Rectal smooth muscle tissue (tissue), 1 donor: ENCODE data around the gene ADAM30.

Source experiments
- H3K27ac ChIP-seq: one replicate; pipeline ENCODE4 v1.7.0; 2013; ENCODE audit warnings: low read depth, low read length, inconsistent platforms
- H3K27me3 ChIP-seq: one replicate; pipeline ENCODE4 v1.7.0; 2013; ENCODE audit warnings: low read length; ENCODE audit not compliant: control insufficient read depth, insufficient read depth
- H3K36me3 ChIP-seq: one replicate; pipeline ENCODE4 v1.7.0; 2013; ENCODE audit warnings: low read length; ENCODE audit not compliant: control insufficient read depth, insufficient read depth
- H3K4me1 ChIP-seq: one replicate; pipeline ENCODE4 v1.7.0; 2013; ENCODE audit warnings: low read length; ENCODE audit not compliant: control insufficient read depth, insufficient read depth
- H3K4me3 ChIP-seq: one replicate; pipeline ENCODE4 v1.7.0; 2013; ENCODE audit warnings: low read length
- H3K9ac ChIP-seq: one replicate; pipeline ENCODE4 v1.7.0; 2013; ENCODE audit warnings: low read length

The ADAM30 gene

GRCh38 chr1:119896303-119896702, at the start of gene ADAM30:
ADAM30 (minus strand) TSS chr1:119896515; CDS start chr1:119896336, 179 bp downstream.
- Histone ChIP-seq H3K4me3 (no peak within 1 kb of the TSS), H3K9ac (no peak within 1 kb of the TSS), H3K4me1 (no peaks in the 10 kb centered on the region), H3K36me3 (no peaks in the 10 kb centered on the region), H3K27me3 (no peaks in the 10 kb centered on the region), H3K27ac (no peak within 1 kb of the TSS)

GRCh38 chr1:119943216-119943615, 46.9 kb upstream of the ADAM30 start:
- no peak overlapping the region for H3K4me3 ChIP-seq
- H3K4me1 ChIP-seq = no peaks in the 10 kb centered on the region
- H3K9ac ChIP-seq = no peak overlapping the region
- H3K27me3 ChIP-seq = no peaks in the 10 kb centered on the region
- H3K36me3 ChIP-seq = peaks cover 16% of the 10 kb centered on the region
- no peak overlapping the region for H3K27ac ChIP-seq

GRCh38 chr1:119941392-119941791, 45.1 kb upstream of the ADAM30 start:
- Histone ChIP-seq H3K36me3 (peaks cover 20% of the 10 kb centered on the region), H3K27ac (no peak overlapping the region), H3K4me3 (no peak overlapping the region), H3K27me3 (no peaks in the 10 kb centered on the region), H3K4me1 (peaks cover 3% of the 10 kb centered on the region), H3K9ac (no peak overlapping the region)

- peaks cover 27% of the 10 kb centered on the region for H3K36me3 ChIP-seq
- H3K27ac ChIP-seq = no peak overlapping the region
- no peak overlapping the region for H3K4me3 ChIP-seq
- peaks cover 3% of the 10 kb centered on the region for H3K4me1 ChIP-seq
- H3K9ac ChIP-seq = no peak overlapping the region
- no peaks in the 10 kb centered on the region for H3K27me3 ChIP-seq
Measured at GRCh38 chr1:119940697-119941096, 44.4 kb upstream of the ADAM30 start.

- Histone ChIP-seq H3K27me3 (no peaks in the 10 kb centered on the region), H3K9ac (no peak overlapping the region), H3K4me3 (no peak overlapping the region), H3K4me1 (peaks cover 3% of the 10 kb centered on the region), H3K36me3 (peaks cover 44% of the 10 kb centered on the region), H3K27ac (no peak overlapping the region)
Measured at GRCh38 chr1:119937198-119937597, 40.9 kb upstream of the ADAM30 start.

GRCh38 chr1:119935915-119936314, 39.6 kb upstream of the ADAM30 start:
- no peak overlapping the region for H3K4me3 ChIP-seq
- H3K9ac ChIP-seq = no peak overlapping the region
- H3K36me3 ChIP-seq = peaks cover 39% of the 10 kb centered on the region
- H3K27ac ChIP-seq = no peak overlapping the region
- H3K27me3 ChIP-seq = no peaks in the 10 kb centered on the region
- peaks cover 3% of the 10 kb centered on the region for H3K4me1 ChIP-seq

GRCh38 chr1:119935373-119935772, 39.1 kb upstream of the ADAM30 start:
- Histone ChIP-seq H3K4me1 (peaks cover 3% of the 10 kb centered on the region), H3K9ac (no peak overlapping the region), H3K36me3 (peaks cover 39% of the 10 kb centered on the region), H3K4me3 (no peak overlapping the region), H3K27ac (no peak overlapping the region), H3K27me3 (no peaks in the 10 kb centered on the region)

GRCh38 chr1:119933397-119933796, 37.1 kb upstream of the ADAM30 start:
- Histone ChIP-seq H3K9ac (no peak overlapping the region), H3K4me3 (no peak overlapping the region), H3K27me3 (no peaks in the 10 kb centered on the region), H3K36me3 (peaks cover 31% of the 10 kb centered on the region), H3K27ac (no peak overlapping the region), H3K4me1 (peaks cover 3% of the 10 kb centered on the region)

- Histone ChIP-seq H3K4me1 (no peaks in the 10 kb centered on the region), H3K36me3 (peaks cover 30% of the 10 kb centered on the region), H3K27me3 (no peaks in the 10 kb centered on the region), H3K4me3 (no peak overlapping the region), H3K9ac (no peak overlapping the region), H3K27ac (no peak overlapping the region)
Measured at GRCh38 chr1:119929643-119930315, 33.5 kb upstream of the ADAM30 start.

- Histone ChIP-seq H3K36me3 (peaks cover 45% of the 10 kb centered on the region), H3K27ac (no peak overlapping the region)
Measured at GRCh38 chr1:119926553-119926952, 30.2 kb upstream of the ADAM30 start.

GRCh38 chr1:119924948-119925898, 28.9 kb upstream of the ADAM30 start:
- Histone ChIP-seq H3K4me1 (no peaks in the 10 kb centered on the region), H3K36me3 (peaks cover 56% of the 10 kb centered on the region), H3K27ac (no peak overlapping the region), H3K4me3 (no peak overlapping the region), H3K27me3 (no peaks in the 10 kb centered on the region), H3K9ac (no peak overlapping the region)

More at GRCh38 chr1:119926553-119926952, 30.2 kb upstream of the ADAM30 start:
- Histone ChIP-seq H3K4me1 (no peaks in the 10 kb centered on the region), H3K9ac (no peak overlapping the region), H3K4me3 (no peak overlapping the region), H3K27me3 (no peaks in the 10 kb centered on the region)

- H3K4me1 ChIP-seq = no peaks in the 10 kb centered on the region
- peaks cover 67% of the 10 kb centered on the region for H3K36me3 ChIP-seq
- H3K4me3 ChIP-seq = no peak overlapping the region
- H3K27ac ChIP-seq = no peak overlapping the region
- no peaks in the 10 kb centered on the region for H3K27me3 ChIP-seq
- no peak overlapping the region for H3K9ac ChIP-seq
Measured at GRCh38 chr1:119920104-119920968, 24.0 kb upstream of the ADAM30 start.
